ENCODE results near the gene SNRPF.

DNA sequence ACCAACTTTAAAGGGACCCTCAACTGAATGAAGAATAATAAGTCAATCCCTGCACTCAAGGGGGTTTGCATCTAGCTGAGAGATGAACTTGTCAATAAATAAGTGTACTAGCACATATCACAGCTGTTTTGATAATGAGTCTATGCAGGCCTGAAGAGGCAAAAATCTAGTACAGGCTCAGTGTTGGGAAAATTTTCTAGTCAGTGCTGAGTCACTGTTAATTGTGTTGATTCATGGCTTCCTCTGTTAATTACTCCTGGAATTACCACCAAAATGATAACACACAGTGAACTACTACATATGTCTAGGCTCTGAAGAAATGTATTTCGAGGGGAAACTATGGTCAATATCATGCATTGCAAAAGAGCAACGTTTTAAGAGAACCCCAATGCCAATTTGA, 18.9 kb downstream of the SNRPF start:
- TF ChIP-seq, protein P1, sequence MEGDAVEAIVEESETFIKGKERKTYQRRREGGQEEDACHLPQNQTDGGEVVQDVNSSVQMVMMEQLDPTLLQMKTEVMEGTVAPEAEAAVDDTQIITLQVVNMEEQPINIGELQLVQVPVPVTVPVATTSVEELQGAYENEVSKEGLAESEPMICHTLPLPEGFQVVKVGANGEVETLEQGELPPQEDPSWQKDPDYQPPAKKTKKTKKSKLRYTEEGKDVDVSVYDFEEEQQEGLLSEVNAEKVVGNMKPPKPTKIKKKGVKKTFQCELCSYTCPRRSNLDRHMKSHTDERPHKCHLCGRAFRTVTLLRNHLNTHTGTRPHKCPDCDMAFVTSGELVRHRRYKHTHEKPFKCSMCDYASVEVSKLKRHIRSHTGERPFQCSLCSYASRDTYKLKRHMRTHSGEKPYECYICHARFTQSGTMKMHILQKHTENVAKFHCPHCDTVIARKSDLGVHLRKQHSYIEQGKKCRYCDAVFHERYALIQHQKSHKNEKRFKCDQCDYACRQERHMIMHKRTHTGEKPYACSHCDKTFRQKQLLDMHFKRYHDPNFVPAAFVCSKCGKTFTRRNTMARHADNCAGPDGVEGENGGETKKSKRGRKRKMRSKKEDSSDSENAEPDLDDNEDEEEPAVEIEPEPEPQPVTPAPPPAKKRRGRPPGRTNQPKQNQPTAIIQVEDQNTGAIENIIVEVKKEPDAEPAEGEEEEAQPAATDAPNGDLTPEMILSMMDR (IDR thresholded peaks at IDR 0.05): no peak
- TF ChIP-seq POLR2A (IDR thresholded peaks at IDR 0.05): no peak

Data from right lobe of liver (tissue), 4 donors.